ENCODE results near the gene BIN1. TPM values are rescaled to one million over a fixed set of nuclear protein-coding genes. Genes with fewer than 3 reads are reported as not detected.

The BIN1 gene
- total RNA-seq, 2 donors from 2014 or later = 49.2 to 84.8 TPM

DNA sequence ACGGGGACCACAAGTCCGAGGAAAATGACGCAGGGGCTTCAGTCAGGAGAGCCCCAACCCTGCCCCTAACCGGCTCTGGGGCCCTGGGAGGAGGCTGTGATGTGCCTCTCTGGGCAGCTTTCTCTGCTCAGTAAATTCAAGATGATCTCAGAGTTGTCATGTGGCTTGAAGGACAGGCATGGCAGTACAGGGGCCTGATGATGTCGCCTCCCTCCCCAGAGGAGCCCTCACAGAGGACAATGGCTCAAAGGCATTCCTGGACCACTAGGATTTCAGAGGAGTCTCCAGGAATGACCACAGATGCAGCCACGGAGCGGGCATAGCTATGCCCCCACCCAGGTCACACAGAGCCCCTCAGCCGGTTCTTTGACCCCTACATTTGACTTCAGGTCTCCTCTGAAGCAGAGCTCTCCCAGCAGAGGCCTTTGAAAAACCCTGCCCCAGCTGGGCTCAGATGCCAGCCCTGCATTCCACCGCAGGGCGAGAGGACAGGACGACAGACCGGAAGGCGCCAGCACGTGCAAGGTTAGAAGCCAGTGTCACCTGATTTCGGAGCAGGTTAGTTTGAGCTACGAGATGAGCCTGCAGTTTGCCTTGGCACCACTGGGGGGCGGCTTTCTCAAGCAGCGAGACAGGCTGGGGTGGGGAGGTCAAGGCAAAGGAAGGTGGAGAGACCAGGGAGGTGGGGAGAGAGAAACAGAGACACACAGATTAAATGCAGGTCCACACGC, 39.2 kb downstream of the BIN1 start:
- intact Hi-C loops (cut with DNase I) = loop anchor here in 1 of 2 donors (5.0 to 10.0 kb wide), 3 partner anchors 85 to 413 kb away; partner anchors contain the start of genes ERCC3 and GYPC

DNA sequence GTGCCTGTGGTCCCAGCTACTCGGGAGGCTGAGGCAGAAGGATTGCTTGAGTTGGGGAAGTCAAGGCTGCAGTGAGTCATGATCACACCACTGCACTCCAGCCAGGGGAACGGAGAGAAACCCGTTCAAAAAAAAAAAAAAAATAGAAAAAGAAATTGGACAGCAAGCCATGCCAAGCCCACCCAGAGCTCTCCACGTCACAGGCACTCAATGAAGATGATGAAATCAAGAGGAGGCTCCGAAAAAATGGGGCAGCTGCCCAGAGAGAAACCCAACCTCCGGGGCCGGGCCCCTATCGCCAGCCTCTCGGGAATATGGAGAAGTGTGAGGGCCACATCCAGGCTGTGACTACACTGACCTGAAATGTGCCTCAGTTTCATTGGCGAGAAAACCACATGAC, 40.0 kb downstream of the BIN1 start:
- intact Hi-C loops (cut with DNase I) = loop anchor here in 1 of 2 donors (5.0 to 10.0 kb wide), 3 partner anchors 85 to 412 kb away; partner anchors contain the start of genes ERCC3 and GYPC
- peak; percentile 96 for DNase-seq (ENCODE audit: low spot score)

More for the DNA sequence above, 39.2 kb downstream of the BIN1 start:
- DNase-seq (ENCODE audit: low spot score) = no peak

DNA sequence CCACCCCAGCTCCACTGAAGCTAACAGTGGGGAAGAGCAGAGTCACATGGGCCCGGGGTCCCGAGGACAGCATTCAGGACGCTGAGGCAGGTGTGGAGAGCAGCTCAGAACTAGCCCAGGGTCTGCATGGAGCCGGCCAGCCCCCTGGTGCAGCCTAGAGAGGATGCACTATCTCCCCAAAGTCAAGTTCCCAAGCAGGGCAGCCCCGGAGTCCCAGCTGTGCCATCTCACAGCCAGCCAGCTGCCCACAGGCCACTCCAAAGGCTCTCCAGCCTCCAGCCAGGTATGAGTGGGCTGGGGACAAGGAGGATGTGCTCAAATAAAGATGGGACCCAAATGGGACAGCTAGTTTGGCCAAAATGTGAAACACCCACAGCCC, 41.0 kb downstream of the BIN1 start:
- no peak for DNase-seq (ENCODE audit: low spot score)
- intact Hi-C loops (cut with DNase I) = loop anchor here in 1 of 2 donors (5.0 to 10.0 kb wide), 3 partner anchors 86 to 411 kb away; partner anchors contain the start of genes ERCC3 and GYPC

DNA sequence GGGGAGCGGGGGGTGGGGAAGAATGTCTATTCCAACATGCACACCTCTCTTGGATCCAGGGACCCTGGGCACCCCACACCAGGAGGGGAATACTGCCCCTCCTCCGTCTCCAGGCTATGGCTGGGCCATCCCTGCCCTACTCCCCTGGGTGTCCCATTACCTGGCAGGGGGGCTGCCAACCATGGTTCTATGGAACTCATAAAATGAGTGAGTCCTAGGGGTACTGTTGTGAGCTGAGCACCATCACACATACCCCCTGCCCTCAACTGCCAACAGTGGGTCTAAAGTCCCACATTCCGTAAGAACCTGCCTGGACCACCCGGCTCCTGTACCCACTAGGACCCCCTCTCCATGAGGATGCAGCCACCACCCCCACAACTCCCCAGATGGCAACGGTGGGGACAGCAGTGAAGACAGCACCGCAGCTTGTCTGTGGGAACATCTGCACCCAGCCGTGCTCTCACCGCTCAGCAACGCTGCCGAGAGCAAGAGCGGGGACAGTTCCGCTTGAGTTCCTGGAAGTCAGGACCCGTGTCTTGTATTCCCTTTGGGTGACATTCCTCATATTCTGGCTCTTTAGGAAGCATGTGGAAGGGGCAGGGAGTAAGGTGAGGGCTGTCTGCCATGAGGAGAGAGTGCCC, 41.5 kb downstream of the BIN1 start:
- intact Hi-C loops (cut with DNase I) = loop anchor here in 1 of 2 donors (5.0 to 10.0 kb wide), 3 partner anchors 87 to 411 kb away; partner anchors contain the start of genes ERCC3 and GYPC
- DNase-seq (ENCODE audit: low spot score) = no peak

DNA sequence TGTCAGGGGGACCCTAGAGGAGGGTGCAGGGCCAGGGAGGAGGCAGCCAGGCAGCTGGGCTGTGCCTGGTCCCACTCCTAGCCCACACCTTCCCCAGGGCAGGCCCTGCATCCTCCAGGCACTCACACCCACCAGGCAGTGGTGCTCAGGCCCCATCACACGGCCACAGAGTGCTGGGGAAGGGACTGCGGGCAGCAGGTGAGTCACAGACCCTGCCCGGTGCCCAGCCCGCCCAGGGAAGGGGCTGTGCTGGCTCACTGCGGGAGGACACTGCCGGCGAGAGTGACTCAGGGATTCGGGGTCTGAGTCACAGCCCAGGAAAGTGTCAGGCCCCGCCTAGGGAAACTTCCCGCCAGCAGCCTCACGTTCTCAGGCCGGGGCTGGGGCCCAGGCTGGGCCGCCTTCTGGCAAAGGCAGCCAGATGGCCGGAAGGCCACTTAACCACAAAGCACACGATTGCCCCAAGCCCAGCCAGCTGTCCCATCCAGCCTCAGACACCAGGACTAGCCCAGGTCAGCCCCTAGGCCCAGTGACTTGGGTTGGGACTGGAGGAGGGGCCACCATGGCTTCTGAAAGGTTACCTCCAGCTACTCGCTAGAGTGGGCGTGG, 42.2 kb downstream of the BIN1 start:
- intact Hi-C loops (cut with DNase I) = loop anchor here in 1 of 2 donors (5.0 to 10.0 kb wide), 3 partner anchors 88 to 410 kb away; partner anchors contain the start of genes ERCC3 and GYPC
- peak; percentile 98 for DNase-seq (ENCODE audit: low spot score)

DNA sequence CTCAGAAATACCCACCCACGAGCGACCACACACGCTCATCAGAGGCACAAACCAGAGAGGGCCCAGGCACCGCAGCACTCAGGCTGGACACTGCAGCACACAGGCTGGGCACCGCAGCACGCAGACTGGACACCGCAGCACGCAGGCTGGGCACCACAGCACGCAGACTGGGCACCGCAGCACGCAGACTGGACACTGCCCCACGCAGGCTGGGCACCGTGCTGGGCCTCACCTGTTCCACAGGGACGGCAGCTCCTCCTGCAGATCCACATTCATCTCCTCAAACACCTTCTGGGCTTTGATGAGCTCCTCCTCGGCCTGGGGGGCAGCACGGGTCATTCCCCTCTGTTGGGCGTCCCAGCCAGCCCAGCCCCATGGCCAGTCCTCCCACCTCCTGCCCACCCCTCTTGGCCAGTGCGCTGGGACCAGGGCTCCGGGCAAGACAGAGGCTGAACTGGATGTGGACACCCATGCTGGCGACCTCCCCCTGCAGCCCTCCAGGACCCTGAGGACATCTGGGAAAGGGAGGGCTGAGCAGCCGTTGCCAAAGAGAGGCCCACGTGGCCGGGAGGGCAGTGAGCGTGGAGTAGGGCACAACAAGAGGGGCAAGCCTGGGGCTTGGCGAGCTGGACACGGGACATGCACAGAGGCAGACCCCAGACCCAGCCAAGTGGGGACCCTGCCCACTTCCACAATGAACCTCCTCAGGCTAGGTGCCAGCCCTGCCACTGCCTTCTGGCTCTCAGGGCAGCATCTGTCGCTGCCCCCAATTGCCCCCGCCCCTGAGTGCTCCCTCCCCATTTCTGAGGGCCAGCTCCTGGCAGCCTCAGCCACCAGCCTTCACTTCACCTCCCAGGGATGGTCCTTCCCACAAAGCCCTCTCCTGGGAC, 43.0 kb downstream of the BIN1 start:
- intact Hi-C loops (cut with DNase I) = loop anchor here in 1 of 2 donors (10.0 kb wide), 1 partner anchor 409 kb away; the partner anchor contains the start of gene GYPC
- DNase-seq (ENCODE audit: low spot score) = no peak

DNA sequence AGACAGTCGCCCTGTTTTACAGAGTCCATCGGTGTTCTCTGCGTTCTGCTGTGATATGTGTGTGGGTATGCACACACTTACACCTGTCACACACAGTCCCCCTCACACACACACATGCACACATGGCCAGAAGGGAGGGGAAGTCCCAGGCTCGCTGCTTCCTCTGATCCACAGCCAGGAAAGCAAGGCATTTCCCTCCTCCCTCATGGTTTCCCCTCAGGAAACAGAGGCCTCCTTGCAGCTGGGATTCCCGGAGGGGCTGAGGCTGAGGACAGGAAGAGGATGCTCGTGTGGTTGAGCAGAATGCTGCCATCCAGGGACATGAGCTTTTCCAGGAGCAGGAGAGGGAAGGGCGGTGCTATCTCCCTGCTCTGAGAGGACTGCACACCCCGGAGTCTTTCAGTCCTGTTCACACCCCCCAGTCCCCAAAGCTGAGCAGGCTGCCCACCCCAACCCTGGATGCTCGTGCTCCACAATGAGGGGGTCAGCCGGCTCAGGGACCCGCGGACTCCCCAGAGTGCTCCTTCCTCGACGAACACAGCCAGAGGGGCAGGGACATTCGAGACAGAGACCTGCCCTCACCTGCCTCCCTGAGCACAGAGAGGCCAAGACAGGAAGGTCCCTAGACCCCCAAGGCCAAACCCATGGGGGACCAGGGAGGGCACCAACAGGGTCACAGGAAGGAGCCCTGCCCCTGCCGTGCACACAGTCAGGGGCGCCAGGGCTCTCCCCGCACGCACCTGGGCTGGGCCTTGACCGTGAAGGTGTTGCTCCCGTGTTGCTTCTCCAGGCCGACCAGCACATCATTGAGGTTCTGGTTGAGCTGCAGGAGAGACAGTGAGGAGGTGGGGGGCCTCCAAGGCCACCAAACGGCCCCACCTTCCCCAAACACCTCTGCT, 45.3 kb downstream of the BIN1 start:
- DNase-seq (ENCODE audit: low spot score) = no peak
- intact Hi-C loops (cut with DNase I) = loop anchor here in 1 of 2 donors (10.0 kb wide), 1 partner anchor 407 kb away; the partner anchor contains the start of gene GYPC

DNA sequence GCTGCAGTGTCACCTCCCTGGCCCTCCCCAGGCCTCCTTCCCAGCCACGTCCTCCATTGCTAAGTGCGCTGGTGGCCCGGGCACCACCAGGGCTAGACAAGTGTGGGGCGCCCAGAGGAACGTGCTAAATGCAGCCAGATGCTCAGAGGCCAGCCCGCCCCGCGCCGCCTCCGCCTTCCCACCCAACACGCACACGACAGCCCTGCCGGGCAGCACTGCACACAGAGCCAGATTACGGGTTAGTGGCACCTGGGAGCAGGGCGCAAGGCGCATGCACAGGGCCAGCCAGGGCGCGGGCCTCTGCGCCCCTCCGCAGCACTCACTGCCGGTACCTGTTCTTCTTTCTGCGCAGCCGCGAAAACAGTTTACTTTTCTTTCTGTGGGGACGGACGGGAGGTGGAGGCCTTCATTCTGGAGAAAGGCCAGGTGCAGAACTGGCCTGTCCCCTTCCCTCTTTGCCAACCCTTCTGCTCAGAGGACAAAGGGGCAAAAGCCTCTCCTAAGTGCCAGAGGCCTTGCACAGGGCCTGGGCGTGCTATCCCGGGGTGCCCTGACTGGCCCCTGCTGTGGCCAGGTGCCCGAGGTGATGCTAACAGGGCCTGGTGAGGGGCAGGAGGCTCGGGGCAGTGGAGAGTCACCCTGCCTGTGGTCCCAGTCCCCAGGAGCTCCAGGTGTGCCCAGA, 46.5 kb downstream of the BIN1 start:
- no peak for DNase-seq (ENCODE audit: low spot score)
- intact Hi-C loops (cut with DNase I) = loop anchor here in 1 of 2 donors (10.0 kb wide), 1 partner anchor 406 kb away; the partner anchor contains the start of gene GYPC

DNA sequence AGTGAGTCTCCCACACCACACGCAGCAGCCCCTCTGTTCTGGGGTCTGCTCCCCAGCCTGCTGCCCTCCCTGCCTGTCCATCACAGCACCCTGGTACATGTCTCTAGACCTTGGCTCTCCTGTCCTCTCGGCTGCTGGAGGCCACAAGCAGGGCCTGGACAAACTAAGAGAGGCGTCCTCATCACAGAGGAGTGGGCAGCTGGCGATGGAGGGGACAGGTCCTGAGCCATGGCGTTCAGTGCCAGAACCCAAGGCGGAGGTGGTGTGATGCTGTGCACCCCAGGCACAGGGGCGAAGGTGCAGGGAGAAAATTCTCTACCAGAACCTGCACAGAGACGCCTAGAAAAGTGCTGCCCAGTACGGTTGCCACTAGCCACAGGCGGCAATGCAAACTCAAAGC, 47.4 kb downstream of the BIN1 start:
- intact Hi-C loops (cut with DNase I) = no loop called here
- no peak for DNase-seq (ENCODE audit: low spot score)

DNA sequence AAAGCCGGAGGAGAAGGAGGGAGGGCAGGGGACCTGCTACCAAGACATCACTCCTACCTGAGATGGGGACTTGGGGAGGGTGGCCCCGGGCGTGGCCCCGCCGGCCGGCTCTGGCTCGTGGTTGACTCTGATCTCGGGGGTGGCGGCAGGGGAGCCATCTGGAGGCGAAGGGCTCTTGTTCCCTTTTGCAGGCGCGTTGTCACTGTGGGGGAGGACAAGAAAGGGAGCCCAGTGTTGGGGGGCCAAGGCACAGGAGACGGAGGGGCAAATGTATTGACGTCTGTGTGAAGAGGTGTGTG, 48.1 kb downstream of the BIN1 start:
- intact Hi-C loops (cut with DNase I) = no loop called here
- no peak for DNase-seq (ENCODE audit: low spot score)

DNA sequence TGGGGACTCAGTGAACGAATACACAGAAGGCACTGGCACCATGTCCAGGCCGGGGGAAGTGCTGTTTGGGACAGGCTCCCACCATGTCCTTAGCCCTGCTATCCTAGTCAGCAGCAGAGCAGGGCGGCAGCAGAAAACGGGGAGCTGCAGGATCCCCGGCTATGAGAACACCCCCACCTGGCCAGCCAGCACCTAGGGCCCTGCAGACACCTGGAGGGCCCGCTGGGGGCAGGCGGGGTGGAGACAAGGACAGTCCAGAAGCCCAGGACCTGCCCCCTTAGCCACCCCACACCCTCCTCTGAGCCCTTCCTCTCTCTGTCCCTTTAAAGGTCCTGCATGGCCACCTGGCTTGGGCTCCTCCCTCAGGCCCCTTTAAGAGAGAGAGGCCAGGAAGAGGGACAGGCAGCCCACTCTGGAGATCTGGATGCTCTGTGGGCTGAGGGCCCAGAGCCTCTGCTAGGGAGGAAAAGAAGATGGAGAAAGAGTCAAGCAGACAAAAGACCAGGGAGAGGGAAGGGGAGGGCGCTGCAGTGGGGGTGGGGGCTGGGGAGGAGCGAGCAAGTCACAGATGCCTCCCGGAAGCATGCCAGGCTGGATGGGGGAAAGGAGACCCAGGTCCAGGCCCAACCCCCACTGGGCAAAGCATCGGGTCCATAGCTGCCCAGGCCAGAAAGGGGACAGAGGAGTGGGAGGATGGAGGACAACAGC, 48.6 kb downstream of the BIN1 start:
- intact Hi-C loops (cut with DNase I) = no loop called here

DNA sequence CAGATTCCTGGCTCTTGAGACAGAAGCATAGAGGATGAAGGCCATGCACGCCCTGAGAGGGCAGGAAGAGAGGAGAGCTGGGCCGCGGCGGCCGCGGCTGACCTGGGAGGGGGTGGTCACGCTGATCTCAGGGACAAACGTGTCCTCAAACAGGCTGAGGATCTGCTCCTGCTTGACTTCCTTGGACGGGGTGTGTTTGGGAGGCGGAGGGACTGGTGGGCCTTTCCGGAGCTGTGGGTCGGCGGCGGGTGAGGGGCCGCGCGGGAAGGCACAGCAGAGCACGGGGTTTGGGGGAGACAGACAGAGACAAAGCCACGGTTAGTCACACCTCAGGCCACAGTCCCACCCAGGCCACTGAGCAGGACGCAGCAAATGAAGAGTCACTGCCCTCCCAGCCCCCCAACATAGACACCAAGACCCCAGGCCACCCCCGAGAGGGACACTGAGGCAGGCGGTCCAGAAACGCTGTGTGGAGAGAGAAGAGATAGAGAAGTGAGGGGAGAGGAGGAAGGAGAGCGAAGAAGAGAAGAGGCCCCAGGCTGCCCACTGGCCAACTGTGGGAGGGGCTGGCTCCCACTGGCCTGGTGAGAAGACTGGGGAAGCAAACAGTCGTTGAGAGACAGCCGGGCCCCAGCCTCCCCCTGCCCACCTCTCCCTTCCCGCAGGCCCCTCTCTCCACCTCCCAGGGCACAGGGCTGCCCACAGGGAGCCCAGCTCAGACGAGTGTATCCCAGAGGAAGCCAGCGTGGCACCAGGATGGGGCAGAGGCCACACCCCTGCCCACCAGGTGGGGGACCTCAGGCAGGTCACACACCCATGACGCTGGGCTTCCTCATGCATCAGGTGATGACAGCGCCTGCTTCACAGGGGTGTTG, 49.3 kb downstream of the BIN1 start:
- no peak for DNase-seq (ENCODE audit: low spot score)
- intact Hi-C loops (cut with DNase I) = no loop called here

More for the DNA sequence above, 48.6 kb downstream of the BIN1 start:
- DNase-seq (ENCODE audit: low spot score) = no peak

DNA sequence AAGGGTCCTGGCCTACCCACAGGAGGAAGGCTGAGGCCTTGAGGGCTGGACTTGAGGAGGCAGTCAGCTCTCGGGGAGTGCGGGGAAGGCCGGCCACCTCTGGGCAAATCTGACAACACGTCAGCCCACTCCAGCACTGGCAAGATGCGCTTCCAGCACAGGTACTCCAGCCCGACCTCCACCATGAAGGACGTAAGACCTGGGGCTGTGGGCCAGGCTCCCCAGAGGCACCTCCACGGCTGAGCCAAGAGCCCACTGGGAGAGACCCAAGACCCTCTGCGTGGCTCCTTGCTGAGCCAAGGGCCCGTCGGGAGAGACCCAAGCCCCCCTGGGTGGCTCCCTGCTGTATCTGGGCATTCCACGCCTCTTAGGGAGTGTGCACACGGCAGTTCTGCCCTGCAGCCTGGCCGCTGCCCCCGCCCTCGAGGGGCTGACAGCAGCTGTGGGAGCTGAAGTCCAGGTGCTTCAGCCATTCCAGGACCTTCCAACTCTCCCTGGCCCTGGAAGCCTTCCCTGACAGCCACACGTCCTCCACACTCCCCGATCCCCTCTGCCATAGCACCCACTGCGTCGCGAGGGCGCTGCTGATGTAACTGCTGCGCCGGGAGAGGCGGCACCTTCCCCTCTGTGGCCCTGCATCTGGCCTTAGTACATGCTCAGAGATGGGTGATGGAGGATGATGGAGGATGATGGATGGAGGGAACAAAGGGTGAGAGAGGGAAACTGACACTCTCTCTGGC, 50.2 kb downstream of the BIN1 start:
- intact Hi-C loops (cut with DNase I) = no loop called here
- DNase-seq (ENCODE audit: low spot score) = no peak

DNA sequence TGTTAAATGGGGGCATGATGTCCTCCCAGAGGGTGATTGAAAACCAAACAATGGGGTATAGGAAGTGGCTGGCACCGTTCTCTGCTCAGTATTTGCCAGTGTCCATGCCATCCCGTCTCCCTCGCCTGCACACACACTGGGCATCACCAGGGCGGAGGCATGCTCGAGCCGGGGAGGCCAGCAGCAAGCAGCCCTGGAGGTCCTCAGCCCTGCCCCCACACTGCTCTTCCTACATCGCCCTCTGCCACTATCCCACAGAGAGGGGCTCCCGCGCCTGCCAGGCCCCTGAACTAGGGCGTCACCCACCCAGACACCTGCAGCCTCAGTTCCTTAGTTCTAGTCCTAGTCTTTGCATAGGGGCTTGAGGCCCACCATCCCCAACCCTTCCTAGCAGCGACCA, 50.9 kb downstream of the BIN1 start:
- DNase-seq (ENCODE audit: low spot score) = no peak
- intact Hi-C loops (cut with DNase I) = no loop called here

DNA sequence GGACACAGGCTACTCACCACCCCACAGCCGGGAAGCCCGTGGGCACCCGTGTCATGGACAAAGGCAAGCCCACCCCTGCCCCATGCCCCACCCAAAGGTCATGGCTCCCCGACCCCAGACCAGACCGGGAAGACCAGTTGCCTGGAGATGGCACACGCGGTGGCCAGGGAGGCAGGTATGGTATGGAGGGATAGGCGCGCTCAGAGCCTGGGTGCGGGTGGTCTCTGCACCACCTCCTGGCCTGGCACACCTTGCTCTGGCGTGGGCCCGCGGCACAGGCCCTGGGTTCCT, 51.2 kb downstream of the BIN1 start:
- DNase-seq (ENCODE audit: low spot score) = no peak
- intact Hi-C loops (cut with DNase I) = no loop called here
